Loucy (cell line): ENCODE measurements around the gene NANOS3.

Experiments
- EZH2phosphoT487 ChIP-seq: fragments of 200-600 bp; IDR thresholded peaks from 2 replicates; pipeline ENCODE4 v1.6.1; 2018; ENCODE audit warnings: antibody characterized with exemption, mild to moderate bottlenecking, moderate library complexity, borderline replicate concordance
- TF ChIP-seq, protein P1 (sequence below): fragments of 200-600 bp; sonication (generic); conservative IDR thresholded peaks from 2 replicates; pipeline ENCODE4 v1.5.1; 2014; ENCODE audit warnings: mild to moderate bottlenecking, antibody characterized with exemption, low read length

DNA sequence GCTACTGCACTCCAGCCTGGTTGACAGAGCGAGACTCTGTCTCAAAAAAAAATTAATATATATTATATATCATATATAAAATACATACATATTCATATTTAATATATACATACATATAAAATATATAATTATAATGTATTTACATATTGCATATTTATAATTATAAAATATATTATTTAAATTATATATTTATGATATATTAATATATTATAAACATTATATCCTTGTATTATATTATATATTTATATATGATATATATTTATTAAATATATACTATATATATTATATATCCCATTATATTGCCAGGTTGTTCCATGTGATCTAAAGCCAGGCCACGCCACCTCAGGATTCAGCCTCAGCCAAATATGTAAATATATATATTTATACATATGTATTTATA lies 19.3 kb downstream of the NANOS3 start:
- TF ChIP-seq, protein P1, sequence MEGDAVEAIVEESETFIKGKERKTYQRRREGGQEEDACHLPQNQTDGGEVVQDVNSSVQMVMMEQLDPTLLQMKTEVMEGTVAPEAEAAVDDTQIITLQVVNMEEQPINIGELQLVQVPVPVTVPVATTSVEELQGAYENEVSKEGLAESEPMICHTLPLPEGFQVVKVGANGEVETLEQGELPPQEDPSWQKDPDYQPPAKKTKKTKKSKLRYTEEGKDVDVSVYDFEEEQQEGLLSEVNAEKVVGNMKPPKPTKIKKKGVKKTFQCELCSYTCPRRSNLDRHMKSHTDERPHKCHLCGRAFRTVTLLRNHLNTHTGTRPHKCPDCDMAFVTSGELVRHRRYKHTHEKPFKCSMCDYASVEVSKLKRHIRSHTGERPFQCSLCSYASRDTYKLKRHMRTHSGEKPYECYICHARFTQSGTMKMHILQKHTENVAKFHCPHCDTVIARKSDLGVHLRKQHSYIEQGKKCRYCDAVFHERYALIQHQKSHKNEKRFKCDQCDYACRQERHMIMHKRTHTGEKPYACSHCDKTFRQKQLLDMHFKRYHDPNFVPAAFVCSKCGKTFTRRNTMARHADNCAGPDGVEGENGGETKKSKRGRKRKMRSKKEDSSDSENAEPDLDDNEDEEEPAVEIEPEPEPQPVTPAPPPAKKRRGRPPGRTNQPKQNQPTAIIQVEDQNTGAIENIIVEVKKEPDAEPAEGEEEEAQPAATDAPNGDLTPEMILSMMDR = no peak
- TF ChIP-seq EZH2phosphoT487 = no peak
